PC-9 (cell line): ENCODE measurements around the gene TMEM238L. TPM values are rescaled to one million over a fixed set of nuclear protein-coding genes. Genes with fewer than 3 reads are reported as not detected.

Experiments used
- BruUV-seq: library from RNA; stranded (reverse); fragments of 400-500 nt; replicated peaks from 2 replicates; lab custom pipeline; 2021; lab: Mats Ljungman, UMichigan
- CTCF ChIA-PET: fragments of 300-600 bp; sonication (Branson Sonifier 250); formaldehyde crosslinking; loops from one replicate; lab custom pipeline; 2022; ENCODE audit warnings: antibody characterized with exemption; lab: Charles Lee
- POLR2A ChIA-PET: fragments of 300-600 bp; sonication (Branson Sonifier 250); formaldehyde crosslinking; loops from one replicate; lab custom pipeline; 2022; ENCODE audit warnings: antibody characterized with exemption; ENCODE audit not compliant: unreplicated experiment; lab: Charles Lee
- DNase-seq, 2 experiments: peaks; one replicate each; pipeline versions ENCODE4 v3.0.0 to v3.0.0-alpha.2; 2015 to 2022; ENCODE audit warnings: mixed read lengths in 1 of 2
- H2AFZ ChIP-seq: fragments of 200-600 bp; sonication (generic); 2 replicates; pipeline ENCODE4 v1.8.1; 2017; ENCODE audit warnings: antibody characterized with exemption
- H3F3A ChIP-seq: fragments of 200-600 bp; sonication (generic); 2 replicates; pipeline ENCODE4 v1.8.1; 2017; ENCODE audit warnings: antibody characterized with exemption, mild to moderate bottlenecking, low read depth; ENCODE audit not compliant: insufficient read depth
- H3K27ac ChIP-seq: fragments of 200-600 bp; sonication (generic); 2 replicates; pipeline ENCODE4 v1.6.1; 2016; ENCODE audit warnings: mixed run types
- H3K27me3 ChIP-seq: fragments of 200-600 bp; sonication (generic); 2 replicates; pipeline ENCODE4 v1.6.1; 2016; ENCODE audit warnings: low read depth, mixed run types; ENCODE audit not compliant: insufficient read depth
- H3K36me3 ChIP-seq: fragments of 200-600 bp; sonication (generic); 2 replicates; pipeline ENCODE4 v1.6.1; 2016; ENCODE audit warnings: low read depth, mixed run types
- H3K4me1 ChIP-seq: fragments of 200-600 bp; sonication (generic); replicated peaks from 2 replicates; pipeline ENCODE4 v1.6.1; 2016; ENCODE audit warnings: mixed run types; ENCODE audit not compliant: insufficient read depth
- H3K4me2 ChIP-seq: fragments of 200-600 bp; sonication (generic); 2 replicates; pipeline ENCODE4 v1.6.1; 2017; ENCODE audit warnings: mixed run types
- H3K4me3 ChIP-seq: fragments of 200-600 bp; sonication (generic); 2 replicates; pipeline ENCODE4 v1.6.1; 2016; ENCODE audit warnings: mixed run types
- H3K79me2 ChIP-seq: fragments of 200-600 bp; sonication (generic); 2 replicates; pipeline ENCODE4 v1.6.1; 2017; ENCODE audit warnings: low read depth, mixed run types
- H3K9me2 ChIP-seq: fragments of 200-600 bp; sonication (generic); 2 replicates; pipeline ENCODE4 v1.8.1; 2017; ENCODE audit warnings: mild to moderate bottlenecking; ENCODE audit not compliant: insufficient read depth
- H3K9me3 ChIP-seq: fragments of 200-600 bp; sonication (generic); 2 replicates; pipeline ENCODE4 v1.8.1; 2016; ENCODE audit warnings: low read depth; ENCODE audit not compliant: insufficient read depth
- H4K20me1 ChIP-seq: fragments of 200-600 bp; sonication (generic); 2 replicates; pipeline ENCODE4 v1.8.1; 2017; ENCODE audit not compliant: insufficient read depth
- EZH2 ChIP-seq: fragments of 200-600 bp; sonication (generic); IDR thresholded peaks from 2 replicates; pipeline ENCODE4 v1.8.0; 2017; ENCODE audit warnings: antibody characterized with exemption, low read depth
- intact Hi-C: fragments of 100-400 bp; cut with micrococcal nuclease; formaldehyde crosslinking; loops from one replicate; pipeline ENCODE4 v1.10.0; 2022; ENCODE audit not compliant: unreplicated experiment
- total RNA-seq: library from RNA; stranded (reverse); gene quantifications from 2 replicates; pipeline ENCODE4 v1.2.3, GENCODE V29; 2021
- TF ChIP-seq, protein P1 (sequence below): fragments of 200-600 bp; sonication (generic); conservative IDR thresholded peaks from 2 replicates; pipeline ENCODE4 v1.6.1; 2017; ENCODE audit warnings: mixed run types, antibody characterized with exemption, mild to moderate bottlenecking, moderate library complexity

TMEM238L gene
- total RNA-seq, 1 experiment from 2014 or later = not detected

DNA sequence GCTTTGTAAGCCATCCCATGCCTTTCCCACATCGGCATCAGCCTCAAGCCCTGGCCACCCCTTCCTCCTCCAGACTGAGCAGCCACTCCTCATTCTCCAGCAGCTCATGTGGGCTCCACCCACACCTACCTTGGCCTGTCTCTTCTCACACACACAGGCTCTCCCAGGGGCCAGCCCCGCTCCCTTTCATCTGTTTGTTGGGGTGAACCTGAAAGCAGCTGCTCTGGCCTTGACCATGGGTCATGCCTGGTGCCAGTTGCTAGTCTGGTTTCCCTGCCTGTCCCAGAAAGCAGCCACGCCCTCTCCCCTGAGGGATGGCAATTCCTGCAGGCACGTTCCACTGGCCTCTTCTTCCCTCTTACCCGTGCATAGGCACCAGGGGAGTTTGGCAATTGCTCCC, 11.4 kb upstream of the TMEM238L start:
- TF ChIP-seq, protein P1, sequence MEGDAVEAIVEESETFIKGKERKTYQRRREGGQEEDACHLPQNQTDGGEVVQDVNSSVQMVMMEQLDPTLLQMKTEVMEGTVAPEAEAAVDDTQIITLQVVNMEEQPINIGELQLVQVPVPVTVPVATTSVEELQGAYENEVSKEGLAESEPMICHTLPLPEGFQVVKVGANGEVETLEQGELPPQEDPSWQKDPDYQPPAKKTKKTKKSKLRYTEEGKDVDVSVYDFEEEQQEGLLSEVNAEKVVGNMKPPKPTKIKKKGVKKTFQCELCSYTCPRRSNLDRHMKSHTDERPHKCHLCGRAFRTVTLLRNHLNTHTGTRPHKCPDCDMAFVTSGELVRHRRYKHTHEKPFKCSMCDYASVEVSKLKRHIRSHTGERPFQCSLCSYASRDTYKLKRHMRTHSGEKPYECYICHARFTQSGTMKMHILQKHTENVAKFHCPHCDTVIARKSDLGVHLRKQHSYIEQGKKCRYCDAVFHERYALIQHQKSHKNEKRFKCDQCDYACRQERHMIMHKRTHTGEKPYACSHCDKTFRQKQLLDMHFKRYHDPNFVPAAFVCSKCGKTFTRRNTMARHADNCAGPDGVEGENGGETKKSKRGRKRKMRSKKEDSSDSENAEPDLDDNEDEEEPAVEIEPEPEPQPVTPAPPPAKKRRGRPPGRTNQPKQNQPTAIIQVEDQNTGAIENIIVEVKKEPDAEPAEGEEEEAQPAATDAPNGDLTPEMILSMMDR = no peak
- TF ChIP-seq EZH2 = no peak
- Histone ChIP-seq H3K27me3 (peaks cover 10% of the 10 kb centered on the region), H3K4me2 (no peak overlapping the region), H4K20me1 (no peaks in the 10 kb centered on the region), H3K9me3 (no peaks in the 10 kb centered on the region), H3K4me1 (no peaks in the 10 kb centered on the region), H2AFZ (no peak overlapping the region), H3K9me2 (no peaks in the 10 kb centered on the region), H3K36me3 (no peaks in the 10 kb centered on the region), H3F3A (no peaks in the 10 kb centered on the region), H3K79me2 (no peaks in the 10 kb centered on the region), H3K27ac (no peak overlapping the region), H3K4me3 (no peak overlapping the region)
- DNase-seq = peak in 1 of 2 experiments; percentile 25
- intact Hi-C loops = no loop called here
- BruUV-seq = no TSS peak
- ChIA-PET POLR2A (no interaction called here), CTCF (no interaction called here)

DNA sequence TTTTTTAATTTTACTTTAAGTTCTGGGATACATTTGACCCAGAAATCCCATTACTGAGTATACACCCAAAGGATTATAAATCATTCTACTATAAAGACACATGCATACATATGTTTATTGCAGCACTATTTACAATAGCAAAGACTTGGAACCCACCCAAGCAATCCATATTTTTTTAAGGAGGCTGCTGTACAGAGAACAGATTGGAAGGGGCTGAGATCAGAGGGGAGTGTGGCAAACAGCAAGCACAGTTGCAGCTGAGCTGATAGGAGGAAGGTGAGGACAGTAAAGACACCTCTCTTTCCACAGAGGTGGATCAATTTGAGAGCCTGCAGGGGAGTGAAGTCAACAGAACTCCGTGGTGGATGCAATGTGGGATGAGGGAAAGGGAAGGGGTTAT, 10.2 kb upstream of the TMEM238L start:
- no peak overlapping the region for H3K4me2 ChIP-seq
- DNase-seq = no peak
- POLR2A ChIA-PET = no interaction called here

DNA sequence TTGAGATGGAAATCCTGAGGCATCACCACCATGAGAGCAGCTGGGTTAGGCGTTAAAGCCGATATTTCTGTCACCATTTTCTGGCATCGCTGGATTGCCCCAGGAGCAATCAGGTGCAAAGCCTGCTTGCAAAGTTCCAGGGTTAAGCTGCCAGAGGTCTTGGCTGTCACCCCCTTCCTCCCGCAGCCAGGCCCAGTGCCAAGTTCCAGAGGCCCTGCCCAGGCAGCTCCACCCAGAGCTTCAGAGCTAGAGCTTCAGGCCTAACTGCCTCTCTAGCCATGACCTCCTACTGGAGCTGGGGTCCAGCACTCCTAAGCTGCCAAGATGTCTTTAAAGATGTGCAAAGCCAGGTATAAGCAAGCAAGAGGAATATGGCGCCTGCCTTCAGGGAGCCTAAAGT, 8.8 kb upstream of the TMEM238L start:
- DNase-seq = no peak
- Histone ChIP-seq H3K4me2 (no peak overlapping the region), H3K36me3 (no peaks in the 10 kb centered on the region), H3K27me3 (peaks cover 15% of the 10 kb centered on the region), H3K4me3 (no peak overlapping the region), H3K4me1 (no peaks in the 10 kb centered on the region), H3K27ac (no peak overlapping the region), H3K79me2 (no peaks in the 10 kb centered on the region), H3F3A (no peaks in the 10 kb centered on the region), H2AFZ (no peak overlapping the region), H3K9me3 (no peaks in the 10 kb centered on the region), H3K9me2 (no peaks in the 10 kb centered on the region), H4K20me1 (no peaks in the 10 kb centered on the region)
- ChIA-PET CTCF (no interaction called here), POLR2A (no interaction called here)
- intact Hi-C loops = no loop called here
- TF ChIP-seq, protein P1 = no peak
- no peak for TF ChIP-seq EZH2
- BruUV-seq = no TSS peak

More for the DNA sequence above, 10.2 kb upstream of the TMEM238L start:
- Histone ChIP-seq H3K4me3 (no peak overlapping the region), H3F3A (no peaks in the 10 kb centered on the region), H3K9me2 (no peaks in the 10 kb centered on the region), H3K36me3 (no peaks in the 10 kb centered on the region), H3K27ac (no peak overlapping the region), H4K20me1 (no peaks in the 10 kb centered on the region), H3K79me2 (no peaks in the 10 kb centered on the region), H3K4me1 (no peaks in the 10 kb centered on the region), H3K9me3 (no peaks in the 10 kb centered on the region), H2AFZ (no peak overlapping the region), H3K27me3 (peaks cover 15% of the 10 kb centered on the region)
- no TSS peak for BruUV-seq
- CTCF ChIA-PET = no interaction called here
- intact Hi-C loops = no loop called here
- TF ChIP-seq, protein P1 = no peak
- TF ChIP-seq EZH2 = no peak
